Measurements from ENCODE around the gene CDK14. TPM values are rescaled to one million over a fixed set of nuclear protein-coding genes. Genes with fewer than 3 reads are reported as not detected.

Gene CDK14
- total RNA-seq, 6 donors from 2014 or later = 21.7 to 53.4 (median 37.1) TPM

DNA sequence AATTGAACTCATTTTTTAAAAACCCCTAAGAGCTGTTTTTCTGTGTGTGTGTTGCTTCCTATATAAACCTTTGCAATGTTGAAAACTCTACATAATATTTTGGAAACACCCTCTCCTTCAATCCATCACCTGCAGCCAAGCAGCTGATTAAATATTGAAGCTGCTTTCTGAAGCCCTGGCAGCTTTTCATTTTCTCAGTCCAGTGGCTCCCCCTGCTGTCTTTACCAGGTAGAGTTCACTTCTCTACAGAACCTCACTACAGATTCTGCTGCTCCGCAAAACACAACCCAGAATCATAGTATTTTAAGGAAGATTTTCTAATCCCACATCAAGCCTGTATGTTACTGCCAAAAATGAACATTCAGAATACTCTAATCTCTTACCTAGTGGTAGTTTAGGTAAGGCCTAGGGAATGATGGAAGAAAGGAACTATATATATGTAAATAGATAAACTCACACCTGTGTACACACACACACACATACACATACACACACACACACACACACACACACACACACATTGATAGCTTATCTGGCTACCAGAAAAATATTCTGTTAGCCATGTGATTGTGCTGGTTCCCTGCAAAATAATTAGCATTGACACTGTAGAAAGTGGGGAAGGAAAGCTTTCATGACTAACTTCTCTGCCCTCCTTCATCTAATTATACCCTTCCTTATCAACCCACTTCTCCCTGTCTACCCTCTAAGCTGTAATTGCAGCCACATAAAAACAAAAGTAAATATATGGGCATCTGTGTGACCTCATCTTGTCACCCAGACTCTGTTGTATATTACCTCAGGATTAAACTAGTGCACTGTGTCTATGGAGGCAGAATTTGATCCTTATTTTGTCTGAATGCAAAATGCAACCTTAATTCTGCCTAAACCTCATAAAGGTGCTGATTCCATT lies 438.6 kb downstream of the CDK14 start:
- WGBS, 2 donors = 59 to 71% methylated on average over 1 of the region's 1 CpG
- ATAC-seq (ENCODE audit: low FRiP score in 2 of 2) (peak in 1 of 2 donors; percentile 63), DNase-seq (peak in 1 of 2 donors; percentile 25)
- Histone ChIP-seq H3K4me1 (no peaks in the 10 kb centered on the region), H3K9me3 (no peaks in the 10 kb centered on the region), H3K27ac (no peak overlapping the region), H3K36me3 (no peaks in the 10 kb centered on the region), H3K4me3 (no peak overlapping the region), H3K27me3 (no peaks in the 10 kb centered on the region)
- TF ChIP-seq, protein P1, sequence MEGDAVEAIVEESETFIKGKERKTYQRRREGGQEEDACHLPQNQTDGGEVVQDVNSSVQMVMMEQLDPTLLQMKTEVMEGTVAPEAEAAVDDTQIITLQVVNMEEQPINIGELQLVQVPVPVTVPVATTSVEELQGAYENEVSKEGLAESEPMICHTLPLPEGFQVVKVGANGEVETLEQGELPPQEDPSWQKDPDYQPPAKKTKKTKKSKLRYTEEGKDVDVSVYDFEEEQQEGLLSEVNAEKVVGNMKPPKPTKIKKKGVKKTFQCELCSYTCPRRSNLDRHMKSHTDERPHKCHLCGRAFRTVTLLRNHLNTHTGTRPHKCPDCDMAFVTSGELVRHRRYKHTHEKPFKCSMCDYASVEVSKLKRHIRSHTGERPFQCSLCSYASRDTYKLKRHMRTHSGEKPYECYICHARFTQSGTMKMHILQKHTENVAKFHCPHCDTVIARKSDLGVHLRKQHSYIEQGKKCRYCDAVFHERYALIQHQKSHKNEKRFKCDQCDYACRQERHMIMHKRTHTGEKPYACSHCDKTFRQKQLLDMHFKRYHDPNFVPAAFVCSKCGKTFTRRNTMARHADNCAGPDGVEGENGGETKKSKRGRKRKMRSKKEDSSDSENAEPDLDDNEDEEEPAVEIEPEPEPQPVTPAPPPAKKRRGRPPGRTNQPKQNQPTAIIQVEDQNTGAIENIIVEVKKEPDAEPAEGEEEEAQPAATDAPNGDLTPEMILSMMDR (IDR thresholded peaks at IDR 0.05) = peak; percentile 14 to 56 (median 42)
- TF ChIP-seq POLR2A (IDR thresholded peaks at IDR 0.05) = no peak

DNA sequence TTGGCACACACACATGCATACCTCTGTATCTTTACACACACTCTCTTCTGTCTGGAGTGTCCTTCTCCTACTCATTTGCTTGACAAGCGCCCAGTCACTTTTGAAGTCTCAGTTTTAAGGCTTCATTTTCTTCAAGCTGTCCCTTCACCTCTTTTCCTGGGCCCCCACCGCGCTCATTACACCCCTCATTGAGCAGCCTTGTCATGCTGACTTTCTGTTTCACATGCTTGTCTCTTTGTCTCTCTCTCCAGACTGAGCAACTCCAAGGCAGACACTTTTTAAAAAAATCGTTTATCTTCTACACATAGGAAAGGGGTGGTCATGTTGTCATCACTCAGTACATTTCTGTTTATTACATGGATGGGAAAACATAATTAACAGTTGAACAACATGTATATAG lies 442.9 kb downstream of the CDK14 start:
- Histone ChIP-seq H3K4me3 (no peak overlapping the region), H3K27me3 (no peaks in the 10 kb centered on the region), H3K27ac (no peak overlapping the region), H3K36me3 (no peaks in the 10 kb centered on the region), H3K9me3 (no peaks in the 10 kb centered on the region), H3K4me1 (peaks cover 0 to 8% (median 5%) of the 10 kb centered on the region in 4 donors)
- DNase-seq (no peak), ATAC-seq (ENCODE audit: low FRiP score in 2 of 2) (no peak)
- TF ChIP-seq EP300 (IDR thresholded peaks at IDR 0.05) = no peak
- TF ChIP-seq POLR2AphosphoS5 (IDR thresholded peaks at IDR 0.05) = no peak
- TF ChIP-seq, protein P1 (IDR thresholded peaks at IDR 0.05) = no peak
- no peak for TF ChIP-seq POLR2A (IDR thresholded peaks at IDR 0.05)
- WGBS, 2 donors = 83 to 84% methylated on average over 4 of the region's 4 CpGs

DNA sequence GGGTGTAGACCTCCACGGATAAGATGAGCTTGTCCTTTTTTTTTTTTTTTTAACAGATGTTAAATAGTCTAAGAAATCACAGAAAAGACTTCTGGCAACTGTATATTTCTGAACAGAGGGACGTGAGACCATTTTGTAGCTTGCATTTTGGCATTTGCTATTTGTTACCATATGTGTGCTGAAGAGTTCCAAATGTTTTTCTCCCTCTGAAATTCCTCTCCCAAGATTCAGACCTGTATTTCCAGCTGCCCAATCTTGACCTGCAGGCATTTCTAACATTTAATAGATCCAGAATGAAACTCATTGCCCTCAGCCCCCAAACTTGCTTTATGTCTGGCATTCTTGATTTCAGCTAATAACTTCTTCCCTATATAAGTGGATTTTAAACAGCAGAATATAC lies 445.0 kb downstream of the CDK14 start:
- Histone ChIP-seq H3K27me3 (no peaks in the 10 kb centered on the region), H3K9me3 (no peaks in the 10 kb centered on the region), H3K4me3 (no peak overlapping the region), H3K27ac (no peak overlapping the region), H3K36me3 (no peaks in the 10 kb centered on the region), H3K4me1 (peaks cover 0 to 8% (median 5%) of the 10 kb centered on the region in 4 donors)
- TF ChIP-seq POLR2A (IDR thresholded peaks at IDR 0.05) = no peak
- no peak for TF ChIP-seq POLR2AphosphoS5 (IDR thresholded peaks at IDR 0.05)
- TF ChIP-seq, protein P1 (IDR thresholded peaks at IDR 0.05) = no peak
- TF ChIP-seq EP300 (IDR thresholded peaks at IDR 0.05) = no peak
- DNase-seq (no peak), ATAC-seq (ENCODE audit: low FRiP score in 2 of 2) (no peak)
- 55 to 73% methylated on average over 2 of the region's 2 CpGs for WGBS, 2 donors

DNA sequence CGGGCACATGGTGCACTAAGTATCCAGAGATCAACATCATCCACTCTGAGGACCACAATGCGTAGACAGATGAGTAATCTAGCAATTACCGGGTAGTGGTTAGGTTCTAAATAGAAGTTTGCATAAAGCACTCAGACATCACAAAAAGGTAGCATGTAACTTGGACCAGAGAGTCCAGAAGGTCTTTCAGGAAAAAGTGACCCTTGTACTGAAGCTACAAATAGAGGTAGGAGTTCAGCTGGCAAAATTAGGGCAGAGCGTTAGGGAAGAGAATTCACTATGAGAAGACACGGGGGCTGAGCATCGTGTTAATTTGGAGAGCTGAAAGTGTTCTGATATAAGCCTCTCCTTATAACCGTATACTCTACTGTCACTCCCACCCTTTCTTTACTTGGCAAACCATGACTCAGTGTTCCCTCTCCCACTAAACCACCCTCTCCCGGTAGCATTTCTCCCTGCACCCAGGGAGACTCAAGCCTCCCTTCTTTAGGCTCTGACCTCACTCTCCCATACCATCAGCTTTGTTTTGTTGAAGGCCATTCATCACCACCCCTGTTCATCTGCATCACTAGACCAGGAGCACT lies 445.9 kb downstream of the CDK14 start:
- WGBS, 2 donors = 95 to 96% methylated on average over 8 of the region's 8 CpGs
- H3K4me3 ChIP-seq = no peak overlapping the region
- DNase-seq (no peak), ATAC-seq (ENCODE audit: low FRiP score in 2 of 2) (no peak)
- H3K4me1 ChIP-seq = peaks cover 0 to 8% (median 5%) of the 10 kb centered on the region in 4 donors
- TF ChIP-seq POLR2A (IDR thresholded peaks at IDR 0.05) (no peak), EP300 (IDR thresholded peaks at IDR 0.05) (no peak), POLR2AphosphoS5 (IDR thresholded peaks at IDR 0.05) (no peak)
- TF ChIP-seq, protein P1 (IDR thresholded peaks at IDR 0.05) = no peak
- H3K27me3 ChIP-seq = no peaks in the 10 kb centered on the region
- no peak overlapping the region for H3K27ac ChIP-seq
- H3K9me3 ChIP-seq = no peaks in the 10 kb centered on the region
- no peaks in the 10 kb centered on the region for H3K36me3 ChIP-seq

Measured in upper lobe of left lung (tissue), 6 donors.